Dermis blood vessel endothelial cell (primary cell): ENCODE measurements around the gene BNIP5. TPM values are rescaled to one million over a fixed set of nuclear protein-coding genes. Genes with fewer than 3 reads are reported as not detected.

ENCODE experiments used
- total RNA-seq: library from RNA; depleted of rRNA; stranded (reverse); fragments of >200 nt; gene quantifications from 2 replicates; pipeline ENCODE4 v1.2.3, GENCODE V29; 2014

Gene BNIP5
- total RNA-seq, 1 donor from 2014 or later, result not detected

Other genes starting within 250 kb of the BNIP5 start
- gene MAPK13, start 206.4 kb downstream of the BNIP5 start, total RNA-seq, result 5.6 and 8.9 TPM in 2 replicates
- gene BRPF3, start 140.1 kb downstream of the BNIP5 start, total RNA-seq, result 11.6 and 14.9 TPM in 2 replicates
- gene PNPLA1, start 66.8 kb downstream of the BNIP5 start, total RNA-seq, result not detected in 2 replicates
- gene ETV7, start 50.8 kb upstream of the BNIP5 start, total RNA-seq, result 0.09 and 0.17 TPM in 2 replicates
- gene PXT1, start 106.0 kb upstream of the BNIP5 start, total RNA-seq, result not detected in 2 replicates
- 96.7 and 127 TPM in 2 replicates for gene KCTD20, start 106.1 kb upstream of the BNIP5 start, total RNA-seq
- gene STK38, start 210.6 kb upstream of the BNIP5 start, total RNA-seq, result 19.2 and 24.5 TPM in 2 replicates